H1 (cell line): Measurements from ENCODE around the gene SYMPK.

Source experiments
- CREB1 ChIP-seq: IDR thresholded peaks from 2 replicates; pipeline ENCODE4 v1.6.1; 2012; ENCODE audit warnings: inconsistent platforms
- CTCF ChIP-seq, 3 experiments: IDR thresholded peaks; 1 replicate in 2 of 3; 2 replicates in 1 of 3; pipeline versions ENCODE4 v1.5.1 to v1.6.1; 2011; ENCODE audit warnings: low read length in 3 of 3, mild to moderate bottlenecking in 3 of 3, inconsistent platforms in 2 of 3, low read depth in 1 of 3, moderate library complexity in 1 of 3; ENCODE audit not compliant: insufficient read depth in 1 of 3; ENCODE audit errors: control extremely low read depth in 1 of 3
- EP300 ChIP-seq, 2 experiments: IDR thresholded peaks; 1 replicate in 1 of 2; 2 replicates in 1 of 2; pipeline ENCODE4 v1.6.1; 2011 to 2012; ENCODE audit warnings: low read depth in 2 of 2, low read length in 2 of 2, mild to moderate bottlenecking in 2 of 2, borderline replicate concordance in 1 of 2, inconsistent platforms in 1 of 2, moderate library complexity in 1 of 2
- EZH2 ChIP-seq: fragments of 200-600 bp; sonication (generic); IDR thresholded peaks from 2 replicates; pipeline ENCODE4 v1.7.1; 2012; ENCODE audit warnings: low read depth, mild to moderate bottlenecking, moderate library complexity, low read length, inconsistent platforms; ENCODE audit not compliant: severe bottlenecking
- HDAC6 ChIP-seq: IDR thresholded peaks from one replicate; pipeline ENCODE4 v1.7.1; 2012; ENCODE audit warnings: low read depth, mild to moderate bottlenecking, inconsistent platforms, low read length, moderate library complexity
- POLR2A ChIP-seq, 2 experiments: IDR thresholded peaks; 1 replicate in 1 of 2; 2 replicates in 1 of 2; pipeline ENCODE4 v1.6.1; 2011; ENCODE audit warnings: low read depth in 2 of 2, low read length in 2 of 2, mild to moderate bottlenecking in 2 of 2; ENCODE audit errors: control extremely low read depth in 1 of 2
- POLR2AphosphoS5 ChIP-seq: IDR thresholded peaks from 2 replicates; pipeline ENCODE4 v1.6.1; 2011; ENCODE audit warnings: low read depth, low read length
- RAD21 ChIP-seq, 2 experiments: IDR thresholded peaks in 1 of 2; conservative IDR thresholded peaks in 1 of 2; 2 replicates each; pipeline ENCODE4 v1.6.1; 2011; ENCODE audit warnings: low read depth in 2 of 2, low read length in 2 of 2, improper control_type of control experiment in 1 of 2, inconsistent platforms in 1 of 2, mild to moderate bottlenecking in 1 of 2, moderate library complexity in 1 of 2
- RXRA ChIP-seq: IDR thresholded peaks from 2 replicates; pipeline ENCODE4 v1.6.1; 2011; ENCODE audit warnings: low read depth, mild to moderate bottlenecking, low read length, moderate library complexity; ENCODE audit not compliant: insufficient read depth
- USF2 ChIP-seq: IDR thresholded peaks from 2 replicates; pipeline ENCODE4 v1.6.1; 2011; ENCODE audit warnings: low read length, improper control_type of control experiment

DNA sequence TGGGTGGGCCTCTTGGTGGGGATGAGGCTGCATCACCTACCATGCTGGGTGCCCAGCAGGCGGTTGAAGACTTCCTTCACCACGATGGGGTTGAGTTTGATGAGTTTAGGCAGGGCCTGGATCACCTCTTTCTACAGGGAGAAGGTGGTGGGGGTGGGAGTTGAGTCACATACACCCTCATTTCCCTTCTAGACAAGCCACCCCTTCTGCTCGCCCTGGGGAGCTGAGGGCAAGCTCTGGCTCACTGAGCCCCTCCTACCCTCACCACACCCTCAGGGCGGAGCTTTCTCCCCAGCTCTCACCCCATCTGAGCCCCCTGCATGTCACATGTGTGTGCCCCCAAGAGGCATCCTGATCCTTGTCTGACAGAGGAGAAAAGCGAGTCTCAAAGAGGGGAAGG is 40.2 kb downstream of the SYMPK start:
- TF ChIP-seq USF2 (no peak), RXRA (no peak), POLR2A (IDR thresholded peaks at IDR 0.05; ENCODE audit: control extremely low read depth in 1 of 2, low read depth in 2 of 2, low read length in 2 of 2) (no peak), CTCF (IDR thresholded peaks at IDR 0.05; ENCODE audit: control extremely low read depth in 1 of 3, insufficient read depth in 1 of 3, low read depth in 1 of 3, low read length in 3 of 3) (no peak), EZH2 (no peak), HDAC6 (no peak), RAD21 (IDR thresholded peaks at IDR 0.05 in 1 of 2, conservative IDR thresholded peaks at IDR 0.05 in 1 of 2; ENCODE audit: low read depth in 2 of 2, low read length in 2 of 2) (no peak), CREB1 (no peak), POLR2AphosphoS5 (no peak), EP300 (IDR thresholded peaks at IDR 0.05; ENCODE audit: borderline replicate concordance in 1 of 2, low read depth in 2 of 2, low read length in 2 of 2) (no peak)
